ENCODE measurements around the gene SYT13. TPM values are rescaled to one million over a fixed set of nuclear protein-coding genes. Genes with fewer than 3 reads are reported as not detected.

Gene SYT13
- total RNA-seq (10 to 100 TPM in 2 of 6 donors, 1 to 10 TPM in 4; 2.5 to 15.4 (median 5.8) TPM), polyA plus RNA-seq (10 to 100 TPM in 1 of 2 donors, 1 to 10 TPM in 1; 5.6 to 30.9 TPM)

- DNase-seq (peak; percentile 58 to 87 (median 76)), ATAC-seq (peak; percentile 94 to 98 (median 95)), FAIRE-seq (no peak)
- Histone ChIP-seq H3K4me1 (no peaks in the 10 kb centered on the region), H3K27me3 (no peaks in the 10 kb centered on the region), H3K36me3 (no peaks in the 10 kb centered on the region), H3K27ac (peak within 1 kb of the TSS in 1 of 4 donors; percentile 38), H3K9me3 (no peaks in the 10 kb centered on the region), H3K4me3 (peak within 1 kb of the TSS in 3 of 4 donors; percentile 16 to 45 (median 34))
- intact Hi-C loops (cut with DNase I) = loop anchor here in 1 of 3 donors (10.0 kb wide), 1 partner anchor 181 kb away; no protein-coding TSS in a partner anchor
- TF ChIP-seq CTCF (IDR thresholded peaks at IDR 0.05) = no peak
- 3 to 4% methylated on average over 45 to 50 of the region's 50 CpGs for WGBS, 2 donors
Observed at GRCh38 chr11:45285930-45286632, at the start of gene SYT13. SYT13 (minus strand) TSS chr11:45286341; CDS start chr11:45286207, 134 bp downstream.

- intact Hi-C loops (cut with DNase I) = loop anchor here in 1 of 3 donors (10.0 kb wide), 1 partner anchor 401 kb away; no protein-coding TSS in a partner anchor
- no peak overlapping the region for H3K27ac ChIP-seq
Observed at GRCh38 chr11:45335434-45335833, 49.3 kb upstream of the SYT13 start.

GRCh38 chr11:45334836-45335235 lies 48.7 kb upstream of the SYT13 start:
- no peak for TF ChIP-seq CTCF (IDR thresholded peaks at IDR 0.05)
- no peak for FAIRE-seq
- H3K27ac ChIP-seq = no peak overlapping the region
- 79 to 87% methylated on average over 5 of the region's 5 CpGs for WGBS, 2 donors
- ATAC-seq = no peak
- peaks cover 0 to 4% (median 0%) of the 10 kb centered on the region in 3 donors for H3K4me1 ChIP-seq
- no peak overlapping the region for H3K4me3 ChIP-seq
- no peaks in the 10 kb centered on the region for H3K36me3 ChIP-seq
- H3K9me3 ChIP-seq = no peaks in the 10 kb centered on the region
- no peaks in the 10 kb centered on the region for H3K27me3 ChIP-seq
- intact Hi-C loops (cut with DNase I) = loop anchor here in 1 of 3 donors (5.0 to 10.0 kb wide), 2 partner anchors 228 to 400 kb away; no protein-coding TSS in a partner anchor
- no peak for DNase-seq

More at GRCh38 chr11:45335434-45335833, 49.3 kb upstream of the SYT13 start:
- H3K4me3 ChIP-seq = no peak overlapping the region
- no peaks in the 10 kb centered on the region for H3K36me3 ChIP-seq
- no peak for ATAC-seq
- H3K9me3 ChIP-seq = no peaks in the 10 kb centered on the region
- peaks cover 0 to 4% (median 2%) of the 10 kb centered on the region in 3 donors for H3K4me1 ChIP-seq
- no peak for DNase-seq
- no peaks in the 10 kb centered on the region for H3K27me3 ChIP-seq
- no peak for TF ChIP-seq CTCF (IDR thresholded peaks at IDR 0.05)
- no peak for FAIRE-seq

GRCh38 chr11:45334410-45334809 lies 48.3 kb upstream of the SYT13 start:
- Histone ChIP-seq H3K9me3 (no peaks in the 10 kb centered on the region), H3K4me1 (peaks cover 0 to 4% (median 0%) of the 10 kb centered on the region in 3 donors), H3K4me3 (no peak overlapping the region), H3K27me3 (no peaks in the 10 kb centered on the region), H3K27ac (no peak overlapping the region), H3K36me3 (no peaks in the 10 kb centered on the region)
- TF ChIP-seq CTCF (IDR thresholded peaks at IDR 0.05) = no peak
- no peak for FAIRE-seq
- intact Hi-C loops (cut with DNase I) = loop anchor here in 1 of 3 donors (5.0 to 10.0 kb wide), 2 partner anchors 227 to 400 kb away; no protein-coding TSS in a partner anchor
- 85 to 87% methylated on average over 10 of the region's 10 CpGs for WGBS, 2 donors
- DNase-seq = no peak
- ATAC-seq = no peak

Data from pancreas (tissue), 10 donors.